AG04450 (cell line): Measurements from ENCODE around the gene ATP6V0E1. TPM values are rescaled to one million over a fixed set of nuclear protein-coding genes. Genes with fewer than 3 reads are reported as not detected.

Source experiments
- CTCF ChIA-PET: fragments of 300-600, 350-600 bp; formaldehyde crosslinking; extraction: SDS; loops from one replicate; lab custom pipeline; 2022; ENCODE audit warnings: antibody characterized with exemption, inconsistent platforms; lab: Charles Lee
- POLR2A ChIA-PET: fragments of 350-600 bp; formaldehyde crosslinking; extraction: SDS; loops from one replicate; lab custom pipeline; 2021; ENCODE audit warnings: antibody characterized with exemption, inconsistent platforms; lab: Yijun Ruan, JAX
- DNase-seq: peaks from one replicate; pipeline ENCODE4 v3.0.0-alpha.2; 2011; ENCODE audit warnings: low read depth, low spot score
- H3K27ac ChIP-seq: one replicate; pipeline ENCODE4 v1.5.1; 2012; ENCODE audit warnings: low read depth, low read length, control low read depth
- H3K27me3 ChIP-seq: one replicate; pipeline ENCODE4 v1.6.0; 2012; ENCODE audit warnings: low read length; ENCODE audit not compliant: control insufficient read depth, insufficient read depth
- H3K4me3 ChIP-seq: 2 replicates; pipeline ENCODE4 v1.5.1; 2011; ENCODE audit warnings: mild to moderate bottlenecking, low read depth, low read length, control low read depth
- H3K9me3 ChIP-seq: 2 replicates; pipeline ENCODE4 v1.5.1; 2012; ENCODE audit warnings: low read length; ENCODE audit not compliant: control insufficient read depth, insufficient read depth
- polyA plus RNA-seq: library from polyadenylated mRNA; depleted of rRNA; stranded (reverse); fragments of >200 nt; gene quantifications from 2 replicates; pipeline ENCODE4 v1.2.3, GENCODE V29; 2011
- TF ChIP-seq, protein P1 (sequence below): IDR thresholded peaks from 2 replicates; pipeline ENCODE4 v1.5.1; 2011; ENCODE audit warnings: low read depth, low read length, control low read depth, inconsistent platforms

The ATP6V0E1 gene
- polyA plus RNA-seq, 1 experiment, result 610 TPM

DNA sequence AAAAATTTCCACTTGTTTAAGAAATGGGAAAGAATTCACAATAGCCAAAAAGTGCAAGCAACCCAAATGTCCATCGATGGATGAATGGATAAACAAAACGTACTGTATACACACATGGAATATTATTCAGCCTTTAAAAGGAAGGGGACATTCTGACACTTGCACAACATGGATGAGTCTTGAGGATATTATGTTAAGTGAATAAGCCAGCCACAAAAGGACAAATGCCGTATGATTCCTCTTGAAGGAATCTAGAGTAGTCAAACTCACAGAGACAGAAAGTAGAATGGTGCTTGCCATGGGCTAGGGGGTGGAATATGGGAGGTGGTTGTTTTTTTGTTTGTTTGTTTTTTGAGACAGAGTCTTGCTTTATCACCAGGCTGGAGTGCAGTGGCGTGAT is 3.8 kb upstream of the ATP6V0E1 start:
- TF ChIP-seq, protein P1, sequence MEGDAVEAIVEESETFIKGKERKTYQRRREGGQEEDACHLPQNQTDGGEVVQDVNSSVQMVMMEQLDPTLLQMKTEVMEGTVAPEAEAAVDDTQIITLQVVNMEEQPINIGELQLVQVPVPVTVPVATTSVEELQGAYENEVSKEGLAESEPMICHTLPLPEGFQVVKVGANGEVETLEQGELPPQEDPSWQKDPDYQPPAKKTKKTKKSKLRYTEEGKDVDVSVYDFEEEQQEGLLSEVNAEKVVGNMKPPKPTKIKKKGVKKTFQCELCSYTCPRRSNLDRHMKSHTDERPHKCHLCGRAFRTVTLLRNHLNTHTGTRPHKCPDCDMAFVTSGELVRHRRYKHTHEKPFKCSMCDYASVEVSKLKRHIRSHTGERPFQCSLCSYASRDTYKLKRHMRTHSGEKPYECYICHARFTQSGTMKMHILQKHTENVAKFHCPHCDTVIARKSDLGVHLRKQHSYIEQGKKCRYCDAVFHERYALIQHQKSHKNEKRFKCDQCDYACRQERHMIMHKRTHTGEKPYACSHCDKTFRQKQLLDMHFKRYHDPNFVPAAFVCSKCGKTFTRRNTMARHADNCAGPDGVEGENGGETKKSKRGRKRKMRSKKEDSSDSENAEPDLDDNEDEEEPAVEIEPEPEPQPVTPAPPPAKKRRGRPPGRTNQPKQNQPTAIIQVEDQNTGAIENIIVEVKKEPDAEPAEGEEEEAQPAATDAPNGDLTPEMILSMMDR, result no peak
- Histone ChIP-seq H3K4me3 (no peak overlapping the region), H3K27me3 (no peaks in the 10 kb centered on the region), H3K27ac (no peak overlapping the region), H3K9me3 (no peaks in the 10 kb centered on the region)
- ChIA-PET CTCF (interaction anchor here (1.2 to 2.8 kb wide), 5 partner anchors 21 to 309 kb away, joined by 3 to 9 read pairs (median 5); partner anchors contain the start of gene RPL26L1), POLR2A (no interaction called here)
- DNase-seq, result no peak

DNA sequence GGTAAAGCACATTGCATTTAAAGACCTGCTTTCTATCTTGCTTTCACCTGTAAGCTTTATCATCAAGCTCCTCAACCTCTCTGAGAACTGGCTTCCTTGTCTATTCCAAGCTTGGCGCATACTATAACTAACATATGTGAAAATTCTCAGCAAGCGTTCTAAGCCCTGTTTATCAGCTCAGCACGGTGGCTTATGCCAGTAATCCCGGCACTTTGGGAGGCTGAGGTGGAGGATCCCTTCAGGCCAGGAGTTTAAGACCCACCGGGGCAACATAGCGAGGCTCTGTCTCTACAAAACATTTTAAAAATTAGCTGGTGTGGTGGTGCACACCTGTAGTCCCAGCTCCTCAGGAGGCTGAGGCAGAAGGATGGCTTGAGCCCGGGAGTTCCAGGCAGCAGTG is 1.6 kb upstream of the ATP6V0E1 start:
- no peaks in the 10 kb centered on the region for H3K27me3 ChIP-seq
- no peak overlapping the region for H3K27ac ChIP-seq
- no peak for DNase-seq
- ChIA-PET CTCF (interaction anchor here (0.7 to 2.9 kb wide), 6 partner anchors 160 to 564 kb away, joined by 3 to 16 read pairs (median 4); partner anchors contain the start of gene BNIP1), POLR2A (no interaction called here)
- H3K4me3 ChIP-seq, result no peak overlapping the region
- TF ChIP-seq, protein P1, result no peak
- H3K9me3 ChIP-seq, result no peaks in the 10 kb centered on the region

DNA sequence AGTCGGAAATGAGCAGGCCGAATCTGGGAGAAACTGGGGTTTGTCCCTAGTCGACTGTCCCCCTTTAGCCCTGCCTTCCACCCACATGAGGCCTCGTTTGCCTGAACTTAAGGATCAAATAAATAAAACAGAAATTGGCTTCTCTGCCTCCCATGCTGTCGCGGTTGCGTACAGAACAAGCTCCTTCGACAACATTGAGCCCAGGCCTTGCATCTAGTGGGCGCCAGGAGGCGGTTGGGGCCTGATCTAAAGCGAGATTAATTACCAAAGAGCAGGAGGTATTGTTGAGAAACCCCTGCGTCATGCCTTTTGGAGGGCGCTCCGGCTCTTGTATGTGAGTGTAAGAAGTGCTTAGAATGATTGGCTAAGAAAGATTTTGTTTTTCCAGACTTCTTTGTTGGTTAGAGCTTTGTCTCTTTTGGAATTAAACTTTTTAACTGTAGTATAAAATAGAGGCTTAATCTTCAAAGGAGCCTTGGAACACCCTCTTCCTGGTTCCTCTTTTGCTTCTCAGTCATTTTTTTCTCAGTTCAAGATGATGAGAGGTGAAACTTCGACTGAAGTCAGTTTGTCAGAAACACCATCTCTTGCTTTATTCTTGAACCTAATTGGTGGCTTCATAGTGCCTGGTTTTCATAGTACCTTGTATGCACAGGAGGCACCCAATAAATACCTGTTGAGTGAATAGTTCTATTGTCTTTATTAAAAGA is 828 bp downstream of the ATP6V0E1 start:
- peak; percentile 76 for DNase-seq
- H3K27me3 ChIP-seq, result no peaks in the 10 kb centered on the region
- TF ChIP-seq, protein P1, result peak; percentile 83
- H3K27ac ChIP-seq, result peak overlapping the region; percentile 95
- H3K9me3 ChIP-seq, result no peaks in the 10 kb centered on the region
- peak overlapping the region; percentile 96 for H3K4me3 ChIP-seq
- ChIA-PET POLR2A (interaction anchor here (0.5 to 2.0 kb wide), 10 partner anchors 22 to 345 kb away, joined by 3 to 25 read pairs (median 5); partner anchors contain the start of gene RPL26L1), CTCF (interaction anchor here (0.6 to 2.9 kb wide), 17 partner anchors 11 to 525 kb away, joined by 3 to 19 read pairs (median 5); partner anchors contain the start of gene BNIP1)

GRCh38 chr5:172985596-172985995 is 2.0 kb downstream of the ATP6V0E1 start:
- no peak for DNase-seq

More at GRCh38 chr5:172985596-172985995, 2.0 kb downstream of the ATP6V0E1 start:
- peak overlapping the region; percentile 44 for H3K4me3 ChIP-seq
- H3K27me3 ChIP-seq, result no peaks in the 10 kb centered on the region
- no peak overlapping the region for H3K27ac ChIP-seq
- H3K9me3 ChIP-seq, result no peaks in the 10 kb centered on the region
- POLR2A ChIA-PET, result no interaction called here
- CTCF ChIA-PET, result interaction anchor here (2.2 kb wide), 1 partner anchor 180 kb away, joined by 7 read pairs; no protein-coding TSS in a partner anchor
- TF ChIP-seq, protein P1, result no peak
